ENCODE data around the gene SUDS3. TPM values are rescaled to one million over a fixed set of nuclear protein-coding genes. Genes with fewer than 3 reads are reported as not detected.

Gene SUDS3
- total RNA-seq, 1 donor from 2014 or later: 28.5 TPM

- no peak overlapping the region for H3K27ac ChIP-seq
- no peaks in the 10 kb centered on the region for H3K9me3 ChIP-seq
- H3K27me3 ChIP-seq (ENCODE audit: low read depth): no peaks in the 10 kb centered on the region
- intact Hi-C loops (cut with DNase I): no loop called here
- TF ChIP-seq CTCF (IDR thresholded peaks at IDR 0.05): no peak
- no peaks in the 10 kb centered on the region for H3K36me3 ChIP-seq
- H3K4me1 ChIP-seq: no peaks in the 10 kb centered on the region
- H3K4me3 ChIP-seq: no peak overlapping the region
- ATAC-seq: no peak
- DNase-seq: no peak
Measured at GRCh38 chr12:118427819-118428218, 51.5 kb downstream of the SUDS3 start.

- H3K4me1 ChIP-seq: no peaks in the 10 kb centered on the region
- no peak for DNase-seq
- no peak for TF ChIP-seq CTCF (IDR thresholded peaks at IDR 0.05)
- H3K4me3 ChIP-seq: no peak overlapping the region
- no peak for ATAC-seq
- no peaks in the 10 kb centered on the region for H3K9me3 ChIP-seq
- no peak overlapping the region for H3K27ac ChIP-seq
- no peaks in the 10 kb centered on the region for H3K27me3 ChIP-seq (ENCODE audit: low read depth)
- no peaks in the 10 kb centered on the region for H3K36me3 ChIP-seq
- intact Hi-C loops (cut with DNase I): no loop called here
Measured at GRCh38 chr12:118428643-118429042, 52.3 kb downstream of the SUDS3 start.

GRCh38 chr12:118429688-118430383, 53.5 kb downstream of the SUDS3 start:
- no peaks in the 10 kb centered on the region for H3K9me3 ChIP-seq
- no peaks in the 10 kb centered on the region for H3K27me3 ChIP-seq (ENCODE audit: low read depth)
- no peak for TF ChIP-seq CTCF (IDR thresholded peaks at IDR 0.05)
- no peaks in the 10 kb centered on the region for H3K36me3 ChIP-seq
- DNase-seq (peak; percentile 61), ATAC-seq (peak; percentile 76 to 77)
- intact Hi-C loops (cut with DNase I): no loop called here
- no peaks in the 10 kb centered on the region for H3K4me1 ChIP-seq
- H3K27ac ChIP-seq: no peak overlapping the region
- H3K4me3 ChIP-seq: no peak overlapping the region

GRCh38 chr12:118430516-118430915, 54.2 kb downstream of the SUDS3 start:
- no peak for DNase-seq

GRCh38 chr12:118432812-118433545, 56.6 kb downstream of the SUDS3 start:
- no peaks in the 10 kb centered on the region for H3K9me3 ChIP-seq
- TF ChIP-seq CTCF (IDR thresholded peaks at IDR 0.05): no peak
- no peaks in the 10 kb centered on the region for H3K4me1 ChIP-seq
- no peaks in the 10 kb centered on the region for H3K36me3 ChIP-seq
- H3K27ac ChIP-seq: no peak overlapping the region
- H3K27me3 ChIP-seq (ENCODE audit: low read depth): no peaks in the 10 kb centered on the region
- H3K4me3 ChIP-seq: no peak overlapping the region
- DNase-seq (no peak), ATAC-seq (no peak)
- intact Hi-C loops (cut with DNase I): no loop called here

More at GRCh38 chr12:118430516-118430915, 54.2 kb downstream of the SUDS3 start:
- intact Hi-C loops (cut with DNase I): no loop called here
- ATAC-seq: no peak
- Histone ChIP-seq H3K27ac (no peak overlapping the region), H3K9me3 (no peaks in the 10 kb centered on the region), H3K4me3 (no peak overlapping the region), H3K4me1 (no peaks in the 10 kb centered on the region), H3K36me3 (no peaks in the 10 kb centered on the region), H3K27me3 (ENCODE audit: low read depth) (no peaks in the 10 kb centered on the region)
- TF ChIP-seq CTCF (IDR thresholded peaks at IDR 0.05): no peak
